Activated CD4-positive, alpha-beta T cell treated with anti-CD3 and anti-CD28 coated beads, Interleukin-2, amount 10 ng/mL, durations not matched to agents 24 days and 14 days (primary cell): ENCODE measurements around the gene EIF4G1. TPM values are rescaled to one million over a fixed set of nuclear protein-coding genes. Genes with fewer than 3 reads are reported as not detected.
A peak's percentile ranks its signal among the peaks of the same experiment; 100 is the strongest.
"Not testable (repeated sequence)": the region's sequence is repeated elsewhere in the genome, so short reads cannot be mapped to it uniquely, and the experiment has no call there.

Source experiments
- DNase-seq: peaks from one replicate; pipeline ENCODE4 v3.0.0; 2022
- H3K27ac Mint-ChIP-seq: one replicate; pipeline ENCODE4 v1.8.0; 2022; ENCODE audit warnings: mild to moderate bottlenecking, mixed read lengths
- H3K27me3 Mint-ChIP-seq: one replicate; pipeline ENCODE4 v1.8.0; 2022; ENCODE audit warnings: mixed read lengths
- H3K36me3 Mint-ChIP-seq: one replicate; pipeline ENCODE4 v1.8.0; 2022; ENCODE audit warnings: low read depth, mild to moderate bottlenecking, mixed read lengths
- H3K4me1 Mint-ChIP-seq: one replicate; pipeline ENCODE4 v1.8.0; 2021; ENCODE audit warnings: mixed read lengths
- H3K4me3 Mint-ChIP-seq: one replicate; pipeline ENCODE4 v1.8.0; 2022; ENCODE audit warnings: mild to moderate bottlenecking, moderate library complexity, mixed read lengths
- H3K9me3 Mint-ChIP-seq: one replicate; pipeline ENCODE4 v1.8.0; 2021; ENCODE audit warnings: mixed read lengths
- intact Hi-C: fragments of 100-400 bp; cut with micrococcal nuclease; formaldehyde crosslinking; loops from one replicate; pipeline ENCODE4 v1.15.1; 2023
- total RNA-seq: library from RNA; stranded (reverse); gene quantifications from 2 replicates; pipeline ENCODE4 v1.2.3, GENCODE V29; 2022

The EIF4G1 gene
- total RNA-seq, 1 donor from 2014 or later, result 680 TPM

DNA sequence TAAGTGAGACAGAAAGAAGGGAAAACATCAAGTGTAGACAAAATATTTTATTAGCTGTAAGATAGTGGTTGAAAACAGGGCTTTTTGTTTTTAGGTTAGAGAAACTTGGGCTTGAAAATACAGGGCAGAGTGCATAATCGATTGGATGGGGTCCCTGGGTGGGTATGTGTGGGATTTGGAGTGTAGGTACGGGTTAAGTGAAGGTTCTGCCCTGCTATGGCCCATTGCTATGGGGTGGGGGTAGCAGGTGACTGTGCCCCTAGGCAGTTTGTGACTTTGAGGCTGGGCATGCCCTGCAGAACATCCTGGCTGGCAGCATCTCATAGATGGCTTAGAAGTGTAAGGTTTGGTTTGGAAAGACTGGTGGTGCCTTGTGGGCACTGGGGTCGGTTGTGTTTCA, 19.3 kb downstream of the EIF4G1 start:
- Mint-ChIP-seq H3K27ac (peak overlapping the region; percentile 92), H3K4me3 (peak overlapping the region; percentile 7), H3K36me3 (peaks cover 66% of the 10 kb centered on the region), H3K9me3 (no peaks in the 10 kb centered on the region), H3K4me1 (peaks cover 60% of the 10 kb centered on the region), H3K27me3 (no peaks in the 10 kb centered on the region)
- DNase-seq, result no peak
- intact Hi-C loops, result loop anchor here (2.0 kb wide), 1 partner anchor 35 kb away; the partner anchor contains the start of gene PSMD2

DNA sequence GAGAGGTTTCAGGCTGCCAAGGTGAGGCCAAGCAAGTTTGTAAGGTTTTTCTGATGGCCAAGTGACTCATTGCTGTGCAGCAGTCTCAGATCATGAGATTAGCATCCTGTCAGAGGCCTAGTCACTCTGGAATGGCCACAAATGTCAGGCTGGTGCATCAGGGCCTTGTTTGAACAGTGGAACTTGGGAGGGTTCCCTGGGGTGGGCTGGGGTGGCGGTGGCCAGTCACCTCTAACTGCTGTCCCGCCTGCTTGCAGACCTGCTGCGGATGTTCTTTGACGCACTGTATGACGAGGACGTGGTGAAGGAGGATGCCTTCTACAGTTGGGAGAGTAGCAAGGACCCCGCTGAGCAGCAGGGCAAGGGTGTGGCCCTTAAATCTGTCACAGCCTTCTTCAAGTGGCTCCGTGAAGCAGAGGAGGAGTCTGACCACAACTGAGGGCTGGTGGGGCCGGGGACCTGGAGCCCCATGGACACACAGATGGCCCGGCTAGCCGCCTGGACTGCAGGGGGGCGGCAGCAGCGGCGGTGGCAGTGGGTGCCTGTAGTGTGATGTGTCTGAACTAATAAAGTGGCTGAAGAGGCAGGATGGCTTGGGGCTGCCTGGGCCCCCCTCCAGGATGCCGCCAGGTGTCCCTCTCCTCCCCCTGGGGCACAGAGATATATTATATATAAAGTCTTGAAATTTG, 20.2 kb downstream of the EIF4G1 start:
- H3K27ac Mint-ChIP-seq, result peak overlapping the region; percentile 92
- H3K27me3 Mint-ChIP-seq, result no peaks in the 10 kb centered on the region
- peaks cover 57% of the 10 kb centered on the region for H3K4me1 Mint-ChIP-seq
- peak overlapping the region; percentile 67 for H3K4me3 Mint-ChIP-seq
- DNase-seq, result peak; percentile 76
- no peaks in the 10 kb centered on the region for H3K9me3 Mint-ChIP-seq
- peaks cover 57% of the 10 kb centered on the region for H3K36me3 Mint-ChIP-seq
- intact Hi-C loops, result loop anchor here (1.0 to 2.0 kb wide), 2 partner anchors 29 to 36 kb away; partner anchors contain the start of gene PSMD2

DNA sequence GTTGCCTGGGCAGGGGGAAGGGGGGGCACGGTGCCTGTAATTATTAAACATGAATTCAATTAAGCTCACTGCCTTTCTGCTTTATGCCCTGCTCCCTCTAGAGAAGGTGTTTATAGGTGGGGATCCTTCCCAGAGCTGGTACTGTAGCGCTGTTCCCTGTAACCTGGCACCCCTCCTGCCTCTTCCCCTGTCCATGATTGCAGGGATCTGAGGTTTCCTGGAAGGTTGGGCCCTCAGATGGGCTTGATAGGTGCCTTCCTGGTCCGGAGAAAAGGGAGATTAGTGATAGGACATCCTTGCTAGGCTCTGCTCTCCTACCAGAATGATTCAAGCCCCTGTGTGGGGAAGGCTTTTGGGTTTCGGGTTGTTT, 20.9 kb downstream of the EIF4G1 start:
- Mint-ChIP-seq H3K27me3 (no peaks in the 10 kb centered on the region), H3K4me1 (peaks cover 54% of the 10 kb centered on the region), H3K4me3 (peak overlapping the region; percentile 89), H3K27ac (peak overlapping the region; percentile 92), H3K9me3 (no peaks in the 10 kb centered on the region), H3K36me3 (peaks cover 53% of the 10 kb centered on the region)
- intact Hi-C loops, result loop anchor here (1.0 to 2.0 kb wide), 2 partner anchors 28 to 36 kb away; partner anchors contain the start of gene PSMD2
- peak; percentile 62 for DNase-seq

DNA sequence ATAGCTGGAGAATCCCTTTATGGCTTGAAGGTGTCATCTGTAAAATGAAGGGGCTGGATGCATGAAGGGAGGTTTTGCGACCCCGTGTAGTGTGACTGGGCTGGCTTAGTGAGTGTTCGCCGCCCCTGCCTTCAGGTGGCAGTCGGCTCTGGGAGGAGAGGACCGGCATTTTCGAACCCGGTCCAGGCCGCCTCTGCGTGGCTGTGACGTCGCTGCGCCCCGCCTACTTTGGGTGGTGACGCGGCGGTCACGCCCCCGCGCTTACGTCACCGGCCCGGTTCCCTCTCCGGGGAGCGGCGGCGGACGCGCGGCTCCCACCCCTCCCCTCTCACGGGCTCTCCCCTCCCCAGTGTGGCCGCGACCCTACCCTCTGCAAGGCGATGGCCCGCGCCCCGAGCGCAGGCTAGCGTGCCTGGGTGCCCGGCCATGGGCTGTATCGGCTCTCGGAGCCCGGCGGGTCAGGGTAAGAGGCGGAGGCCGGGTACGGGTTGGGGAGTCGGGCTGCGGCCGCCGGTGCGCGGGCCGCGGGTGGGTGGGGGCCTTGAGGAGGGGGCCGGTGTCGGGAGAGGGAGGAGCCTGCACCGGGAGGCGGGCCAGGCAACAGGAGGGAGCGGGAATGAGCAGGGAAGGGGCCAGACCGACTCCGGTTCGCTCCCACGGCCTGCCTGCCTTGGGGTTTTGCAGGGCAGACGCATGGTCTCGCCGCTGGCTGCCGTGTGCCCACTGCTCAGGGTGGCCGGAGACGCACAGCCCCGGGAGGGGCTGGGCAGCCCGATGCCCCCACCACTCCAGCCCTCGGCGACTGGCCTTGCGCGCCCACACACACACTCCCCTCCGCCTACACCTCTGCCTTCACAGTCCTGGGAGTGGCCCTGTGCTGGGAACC, 21.5 kb downstream of the EIF4G1 start:
- H3K27ac Mint-ChIP-seq, result peak overlapping the region; percentile 92
- H3K27me3 Mint-ChIP-seq, result no peaks in the 10 kb centered on the region
- peaks cover 48% of the 10 kb centered on the region for H3K36me3 Mint-ChIP-seq
- H3K9me3 Mint-ChIP-seq, result no peaks in the 10 kb centered on the region
- H3K4me3 Mint-ChIP-seq, result peak overlapping the region; percentile 89
- peaks cover 58% of the 10 kb centered on the region for H3K4me1 Mint-ChIP-seq
- DNase-seq, result peak; percentile 98
- intact Hi-C loops, result loop anchor here (1.0 to 2.0 kb wide), 3 partner anchors 22 to 37 kb away; partner anchors contain the start of genes EIF4G1 and PSMD2

DNA sequence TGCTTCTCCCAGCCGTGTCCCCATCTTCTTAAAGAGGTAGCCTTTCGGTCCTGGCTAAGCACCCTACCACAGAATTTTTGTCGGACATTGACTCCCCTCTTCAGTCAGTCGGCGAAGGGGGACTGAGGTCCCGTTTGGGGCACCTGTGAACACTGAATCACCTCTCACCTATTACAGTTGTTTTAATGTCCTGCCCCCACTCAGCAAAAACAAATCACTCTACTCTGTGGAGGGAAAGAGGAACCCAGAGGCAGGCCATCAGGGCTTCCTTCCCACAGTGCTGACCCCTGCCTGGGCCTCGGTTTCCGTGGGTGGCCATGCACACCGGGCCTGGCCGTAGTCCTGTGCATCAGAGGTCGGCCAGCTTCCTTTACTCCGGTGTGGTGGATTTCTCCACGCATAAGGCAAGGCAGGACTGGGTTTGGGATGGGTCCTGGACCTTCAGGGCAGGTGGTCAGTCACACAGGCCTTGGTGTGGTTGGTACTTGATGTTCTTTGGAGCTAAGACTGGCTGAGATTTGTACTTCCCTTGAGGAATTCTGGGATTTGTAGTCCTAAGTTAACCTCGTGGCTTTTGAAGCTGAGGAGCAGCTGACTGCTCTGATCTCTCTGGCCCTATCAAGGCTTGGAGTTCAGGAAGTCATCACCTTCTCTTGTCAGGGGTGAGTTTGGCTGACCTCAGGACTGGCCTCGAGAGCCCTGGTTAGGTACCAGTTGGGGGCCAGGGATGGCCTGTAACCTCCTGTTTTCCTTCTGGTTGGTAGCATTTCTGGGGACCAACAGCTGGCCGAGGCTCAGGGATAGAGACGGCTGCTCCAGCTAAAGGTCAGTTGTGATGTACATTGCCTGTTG, 22.4 kb downstream of the EIF4G1 start:
- intact Hi-C loops, result loop anchor here (1.0 kb wide), 1 partner anchor 22 kb away; the partner anchor contains the start of gene EIF4G1
- Mint-ChIP-seq H3K4me1 (peaks cover 63% of the 10 kb centered on the region), H3K9me3 (no peaks in the 10 kb centered on the region), H3K27me3 (no peaks in the 10 kb centered on the region), H3K4me3 (peak overlapping the region; percentile 89), H3K36me3 (peaks cover 39% of the 10 kb centered on the region), H3K27ac (peak overlapping the region; percentile 86)
- DNase-seq, result peak; percentile 63

DNA sequence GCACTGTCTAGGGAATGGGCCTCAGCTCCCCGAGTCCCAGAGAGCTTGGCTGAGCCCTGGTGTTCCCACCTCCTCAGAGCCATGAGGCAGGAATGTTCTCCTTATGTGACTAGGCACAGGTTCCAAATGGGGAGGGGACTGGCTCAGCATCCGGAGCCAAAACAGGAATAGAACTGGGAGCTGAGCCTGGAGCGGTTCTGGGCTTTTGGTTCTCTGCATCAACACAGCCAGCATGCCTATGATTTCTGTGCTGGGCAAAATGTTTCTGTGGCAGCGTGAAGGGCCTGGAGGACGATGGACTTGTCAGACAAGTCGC, 23.0 kb downstream of the EIF4G1 start, which contains the start of gene FAM131A:
FAM131A (plus strand) TSS at position 202 of the 316 bp plus-strand sequence; CDS start at position 233, 31 bp downstream.
- H3K4me1 Mint-ChIP-seq, result peaks cover 61% of the 10 kb centered on the region
- H3K4me3 Mint-ChIP-seq, result peak within 1 kb of the TSS; percentile 89
- H3K27me3 Mint-ChIP-seq, result no peaks in the 10 kb centered on the region
- H3K36me3 Mint-ChIP-seq, result peaks cover 33% of the 10 kb centered on the region
- H3K9me3 Mint-ChIP-seq, result no peaks in the 10 kb centered on the region
- H3K27ac Mint-ChIP-seq, result peak within 1 kb of the TSS; percentile 86
- intact Hi-C loops, result no loop called here
- no peak for DNase-seq

DNA sequence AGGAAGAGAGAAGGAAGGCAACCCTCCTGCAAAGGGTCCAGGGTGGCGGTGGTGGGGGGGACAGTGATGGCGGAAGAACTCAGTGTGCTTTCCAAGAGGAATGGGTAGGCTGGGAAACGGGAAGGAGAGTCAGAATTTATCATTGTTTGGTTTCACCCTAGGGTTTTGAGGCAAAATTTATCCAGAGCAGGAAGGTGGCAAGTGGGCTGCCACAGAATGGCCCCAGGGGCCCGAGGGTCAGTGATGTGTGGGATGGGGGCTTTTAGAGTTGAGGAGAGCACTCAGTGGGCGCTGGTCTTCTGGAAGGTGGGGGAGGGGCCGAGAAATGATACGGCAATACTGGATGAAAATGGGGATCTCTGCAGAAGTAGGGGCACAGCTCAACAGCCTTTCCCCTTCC, 23.6 kb downstream of the EIF4G1 start:
- intact Hi-C loops, result no loop called here
- Mint-ChIP-seq H3K9me3 (no peaks in the 10 kb centered on the region), H3K4me3 (peak overlapping the region; percentile 23), H3K36me3 (peaks cover 30% of the 10 kb centered on the region), H3K27ac (no peak overlapping the region), H3K27me3 (no peaks in the 10 kb centered on the region), H3K4me1 (peaks cover 55% of the 10 kb centered on the region)
- no peak for DNase-seq

DNA sequence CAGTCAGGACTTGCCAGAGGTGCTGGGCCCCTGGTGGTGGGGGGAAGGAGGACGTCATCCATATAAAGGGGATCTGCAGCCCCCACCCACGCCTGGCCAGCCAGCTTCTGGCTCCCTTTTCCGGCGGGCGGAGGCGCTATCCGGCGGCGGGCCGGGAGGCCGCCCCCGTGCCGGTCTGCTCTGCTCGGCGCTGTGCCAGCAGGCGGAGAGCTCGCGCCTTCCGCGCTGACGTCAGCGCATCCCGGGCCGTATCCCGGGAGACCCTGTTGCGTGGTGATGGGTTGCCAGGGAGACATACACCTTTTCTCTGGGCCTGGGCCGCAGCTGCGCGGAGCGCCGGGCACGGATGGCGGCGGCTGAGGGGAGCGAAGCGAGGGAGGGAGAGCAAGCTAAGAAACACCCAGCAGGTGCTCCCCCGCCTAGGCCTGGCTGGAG, 24.1 kb downstream of the EIF4G1 start:
- H3K9me3 Mint-ChIP-seq, result no peaks in the 10 kb centered on the region
- peak; percentile 64 for DNase-seq
- H3K36me3 Mint-ChIP-seq, result peaks cover 26% of the 10 kb centered on the region
- no peak overlapping the region for H3K27ac Mint-ChIP-seq
- H3K27me3 Mint-ChIP-seq, result no peaks in the 10 kb centered on the region
- intact Hi-C loops, result no loop called here
- H3K4me1 Mint-ChIP-seq, result peaks cover 49% of the 10 kb centered on the region
- H3K4me3 Mint-ChIP-seq, result peak overlapping the region; percentile 23

DNA sequence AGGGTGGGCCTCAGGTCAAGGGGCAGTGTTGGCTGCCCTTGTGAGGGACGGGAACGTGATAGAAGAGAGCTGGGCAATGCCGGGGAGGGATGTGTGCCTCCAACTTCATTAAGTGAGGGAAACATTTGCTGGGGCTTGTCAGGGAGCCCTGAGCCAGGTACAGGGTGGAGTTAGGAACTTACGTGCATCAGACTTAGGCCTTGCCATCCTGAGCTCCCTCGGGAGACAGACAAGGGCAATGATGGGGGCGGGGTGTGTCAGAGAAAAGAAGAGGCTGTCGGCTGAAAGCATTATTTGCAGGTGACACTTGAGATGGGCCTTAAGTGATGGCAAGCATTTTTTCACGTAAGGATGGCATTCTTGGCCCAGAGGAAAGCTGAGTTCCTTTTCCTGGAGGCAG, 24.6 kb downstream of the EIF4G1 start:
- Mint-ChIP-seq H3K27ac (no peak overlapping the region), H3K4me1 (peaks cover 44% of the 10 kb centered on the region), H3K36me3 (peaks cover 21% of the 10 kb centered on the region), H3K9me3 (no peaks in the 10 kb centered on the region), H3K27me3 (no peaks in the 10 kb centered on the region), H3K4me3 (no peak overlapping the region)
- DNase-seq, result no peak
- intact Hi-C loops, result no loop called here

DNA sequence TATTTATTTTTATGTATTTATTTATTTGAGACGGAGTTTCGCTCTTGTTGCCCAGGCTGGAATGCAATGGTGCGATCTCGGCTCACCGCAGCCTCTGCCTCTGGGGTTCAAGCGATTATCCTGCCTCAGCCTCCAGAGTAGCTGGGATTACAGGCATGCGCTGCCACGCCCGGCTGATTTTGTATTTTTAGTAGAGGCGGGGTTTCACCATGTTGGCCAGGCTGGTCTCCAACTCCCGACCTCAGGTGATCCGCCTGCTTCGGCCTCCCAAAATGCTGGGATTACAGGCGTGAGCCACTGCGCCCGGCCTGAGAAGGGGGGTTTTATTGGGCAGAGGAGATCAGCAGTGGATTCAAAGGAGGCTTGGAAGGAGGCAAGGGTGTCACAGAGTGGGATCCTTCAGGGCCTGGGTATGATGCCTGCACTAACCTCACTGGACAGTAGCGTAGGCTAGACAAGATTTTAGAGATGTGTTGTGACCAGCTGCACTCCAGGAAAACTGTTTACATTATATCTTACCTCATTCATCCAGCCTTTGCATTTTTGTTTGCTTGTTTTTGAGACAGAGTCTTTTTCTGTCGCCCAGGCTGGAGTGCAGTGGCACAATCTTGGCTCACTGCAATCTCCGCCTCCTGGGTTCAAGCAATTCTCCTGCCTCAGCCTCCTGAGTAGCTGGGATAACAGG, 25.2 kb downstream of the EIF4G1 start:
- DNase-seq, H3K27ac Mint-ChIP-seq, intact Hi-C loops, H3K27me3 Mint-ChIP-seq, H3K9me3 Mint-ChIP-seq, H3K4me3 Mint-ChIP-seq: not testable (repeated sequence)
- Mint-ChIP-seq H3K4me1 (peaks cover 38% of the 10 kb centered on the region), H3K36me3 (peaks cover 15% of the 10 kb centered on the region)

DNA sequence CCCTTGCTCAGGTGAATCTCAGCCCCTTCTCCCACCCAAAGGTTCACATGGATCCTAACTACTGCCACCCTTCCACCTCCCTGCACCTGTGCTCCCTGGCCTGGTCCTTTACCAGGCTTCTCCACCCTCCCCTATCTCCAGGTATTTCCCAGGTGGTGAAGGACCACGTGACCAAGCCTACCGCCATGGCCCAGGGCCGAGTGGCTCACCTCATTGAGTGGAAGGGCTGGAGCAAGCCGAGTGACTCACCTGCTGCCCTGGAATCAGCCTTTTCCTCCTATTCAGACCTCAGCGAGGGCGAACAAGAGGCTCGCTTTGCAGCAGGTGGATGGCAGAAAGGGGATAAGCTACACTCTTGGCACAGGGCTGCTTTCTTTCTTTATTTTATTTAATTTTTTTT, 27.5 kb downstream of the EIF4G1 start:
- Mint-ChIP-seq H3K27me3 (no peaks in the 10 kb centered on the region), H3K36me3 (peaks cover 7% of the 10 kb centered on the region), H3K4me1 (peaks cover 26% of the 10 kb centered on the region), H3K27ac (no peak overlapping the region), H3K9me3 (no peaks in the 10 kb centered on the region), H3K4me3 (no peak overlapping the region)
- DNase-seq, result no peak
- intact Hi-C loops, result no loop called here

DNA sequence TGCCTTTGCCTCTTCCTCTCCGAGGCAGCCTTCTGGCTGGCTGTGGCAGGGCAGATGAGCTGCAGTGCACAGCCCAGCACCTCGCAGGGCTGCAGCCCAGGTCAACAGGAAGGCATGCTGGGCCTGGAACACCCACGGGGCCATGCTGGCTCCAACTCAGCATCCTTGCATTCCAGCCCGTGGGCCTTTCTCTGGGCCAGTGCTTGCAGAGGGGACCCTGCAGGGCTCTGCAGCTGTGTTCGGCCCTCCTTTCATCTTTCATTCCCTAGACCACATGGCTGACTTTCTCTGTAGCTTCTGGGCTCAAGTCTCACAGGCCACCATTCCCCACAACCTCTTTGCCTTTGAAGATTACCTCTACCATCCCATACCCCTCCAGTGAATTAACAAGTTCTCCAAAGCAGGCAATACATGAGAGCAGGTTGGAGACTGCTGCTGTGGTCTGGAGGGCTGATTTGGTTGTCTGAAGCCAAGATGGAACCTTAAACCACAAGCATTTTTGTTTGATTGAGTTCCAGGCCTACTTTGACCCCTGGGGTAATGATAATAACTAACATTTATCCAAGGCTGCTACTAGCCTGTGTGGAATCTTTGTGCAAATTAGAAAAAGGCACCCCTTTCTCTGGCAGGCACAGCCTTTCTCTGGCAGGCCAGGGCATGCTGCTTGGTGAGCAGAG, 28.9 kb downstream of the EIF4G1 start:
- H3K27me3 Mint-ChIP-seq, result no peaks in the 10 kb centered on the region
- H3K9me3 Mint-ChIP-seq, result no peaks in the 10 kb centered on the region
- no peak for DNase-seq
- no peak overlapping the region for H3K27ac Mint-ChIP-seq
- peaks cover 6% of the 10 kb centered on the region for H3K36me3 Mint-ChIP-seq
- H3K4me1 Mint-ChIP-seq, result peaks cover 18% of the 10 kb centered on the region
- intact Hi-C loops, result no loop called here
- no peak overlapping the region for H3K4me3 Mint-ChIP-seq
